CD4-positive, alpha-beta T cell treated with Interleukin-12 subunit alpha and Interleukin-12 subunit beta, for 1 hour (primary cell): ENCODE data around the gene FHL3.
"Not testable (repeated sequence)": the region's sequence is repeated elsewhere in the genome, so short reads cannot be mapped to it uniquely, and the experiment has no call there.

Experiments
- DNase-seq: peaks from one replicate; pipeline ENCODE4 v3.0.0-alpha.2; 2020

FHL3 gene

GRCh38 chr1:38034871-38035270 lies 29.6 kb upstream of the FHL3 start:
- no peak for DNase-seq

DNA sequence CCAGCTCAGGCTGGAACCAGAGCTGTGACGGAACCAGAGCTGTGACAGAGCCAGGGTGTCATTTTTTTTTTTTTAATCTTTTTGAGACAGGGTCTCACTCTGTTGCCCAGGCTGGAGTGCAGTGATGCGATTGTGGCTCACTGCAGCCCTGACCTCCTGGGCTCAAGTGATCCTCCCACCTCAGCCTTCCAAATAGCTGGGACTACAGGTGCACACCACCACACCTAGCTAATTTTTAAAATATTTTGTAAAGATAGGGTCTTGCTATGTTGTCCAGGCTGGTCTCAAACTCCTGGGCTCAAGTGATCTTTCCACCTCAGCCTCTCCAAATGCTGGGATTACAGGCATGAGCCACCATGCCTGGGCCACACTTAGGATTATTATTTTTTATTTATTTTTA lies 27.7 kb upstream of the FHL3 start:
- not testable (repeated sequence) for DNase-seq

- no peak for DNase-seq
Observed at GRCh38 chr1:38031513-38031866, 26.2 kb upstream of the FHL3 start.

- DNase-seq, result no peak
Observed at GRCh38 chr1:38030596-38031512, 25.5 kb upstream of the FHL3 start.

GRCh38 chr1:38029685-38030511 lies 24.6 kb upstream of the FHL3 start:
- peak; percentile 58 for DNase-seq

DNA sequence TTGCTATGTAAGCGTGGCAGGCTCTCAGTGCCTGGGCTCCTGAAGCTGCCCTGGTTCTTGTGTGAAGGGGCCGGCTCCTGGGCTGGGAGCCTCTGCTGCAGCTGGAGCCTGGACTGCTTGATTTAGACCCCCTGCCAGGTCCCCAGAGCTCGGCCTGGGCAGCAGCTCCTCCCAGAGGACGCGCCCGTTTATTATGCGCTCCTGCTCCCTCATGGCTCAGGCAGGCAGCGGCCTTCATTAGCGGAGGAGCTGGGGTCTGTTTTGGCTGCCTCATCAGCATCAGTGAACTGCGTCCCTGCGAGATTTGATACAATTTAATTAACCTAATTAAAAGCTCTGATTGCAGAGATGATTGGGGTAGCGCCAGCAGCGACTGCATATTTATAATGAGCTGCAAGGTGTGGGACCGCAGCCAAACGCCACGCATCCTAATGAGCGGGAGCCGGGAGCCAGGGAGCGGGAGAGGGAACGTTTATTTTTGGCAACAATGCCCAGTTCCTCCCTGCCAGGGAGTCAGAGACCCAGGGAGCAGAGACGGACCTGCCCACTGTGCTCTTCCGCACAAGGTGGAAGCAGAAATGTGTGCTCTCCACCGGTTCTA lies 23.9 kb upstream of the FHL3 start:
- DNase-seq, result no peak

GRCh38 chr1:38028671-38029070 lies 23.4 kb upstream of the FHL3 start:
- DNase-seq, result no peak

DNA sequence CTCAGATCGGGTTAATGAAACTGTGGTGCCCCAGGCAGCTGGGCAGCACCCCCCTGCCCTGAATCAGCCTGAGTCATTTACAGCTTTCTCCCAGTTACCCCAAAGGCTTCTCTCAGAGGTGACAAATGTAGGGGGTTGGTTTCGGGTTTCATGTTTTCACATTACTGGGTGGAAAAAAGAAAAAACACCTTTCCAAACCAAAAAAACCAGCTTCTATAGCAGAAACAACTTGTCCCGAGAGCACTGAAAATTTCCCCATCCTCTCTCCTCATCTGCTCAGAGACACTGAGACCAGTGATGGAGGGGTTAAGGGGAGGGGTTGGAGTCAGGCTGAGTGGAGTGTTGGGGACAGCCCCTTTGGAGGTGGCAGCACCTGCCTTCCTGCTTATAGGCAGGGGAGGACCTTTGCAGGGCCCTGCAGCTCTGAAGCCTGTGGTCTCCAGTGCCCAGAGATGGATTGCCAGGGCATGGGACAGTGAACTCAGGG lies 22.8 kb upstream of the FHL3 start:
- DNase-seq, result no peak

GRCh38 chr1:38027201-38028104 lies 22.1 kb upstream of the FHL3 start:
- no peak for DNase-seq

- DNase-seq, result peak; percentile 31
Observed at GRCh38 chr1:38026592-38027200, 21.4 kb upstream of the FHL3 start.

GRCh38 chr1:38025664-38026063 lies 20.4 kb upstream of the FHL3 start:
- no peak for DNase-seq

- no peak for DNase-seq
Observed at GRCh38 chr1:38025233-38025632, 19.9 kb upstream of the FHL3 start.

DNA sequence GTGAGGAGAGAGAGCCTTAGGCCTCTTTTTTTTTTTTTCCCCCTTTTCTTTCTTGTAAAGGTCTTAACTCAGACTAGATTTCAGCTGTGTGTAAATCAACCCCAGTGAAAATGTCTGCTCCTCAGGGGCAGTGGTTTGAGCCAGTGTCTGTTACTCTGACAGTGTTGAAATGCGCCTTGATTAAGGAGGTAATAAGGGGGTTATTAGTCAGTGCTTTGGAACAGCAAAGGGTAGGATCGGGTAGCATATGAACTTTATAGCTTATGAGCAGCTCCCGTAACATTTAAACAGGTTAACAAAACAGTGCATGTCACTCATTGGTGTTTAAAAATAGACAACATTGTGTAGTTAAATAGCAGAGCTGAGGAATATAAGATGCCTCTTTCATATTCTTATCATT lies 17.5 kb upstream of the FHL3 start:
- DNase-seq, result no peak

- DNase-seq, result no peak
Observed at GRCh38 chr1:38021969-38022368, 16.7 kb upstream of the FHL3 start.

DNA sequence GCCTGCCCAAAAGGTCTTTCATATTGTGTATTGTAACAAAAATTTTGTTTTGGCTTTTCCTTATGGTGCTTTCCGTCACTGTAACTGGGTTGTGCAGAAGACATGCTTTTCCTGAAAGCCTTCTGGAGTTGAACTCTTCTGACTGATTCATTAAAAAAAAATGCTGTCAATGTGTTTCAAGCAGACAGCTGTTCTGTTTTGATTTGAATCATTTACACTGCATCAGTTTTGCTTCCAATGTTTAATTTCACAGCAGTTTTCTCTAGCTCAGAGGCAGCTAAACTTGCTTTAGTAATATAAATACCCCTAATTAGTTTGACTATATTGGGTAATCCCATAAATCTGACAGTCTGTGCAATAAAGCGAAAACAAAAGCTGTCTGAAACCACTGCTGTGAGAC lies 15.1 kb upstream of the FHL3 start:
- no peak for DNase-seq

- DNase-seq, result peak; percentile 47
Observed at GRCh38 chr1:38018864-38019343, 13.6 kb upstream of the FHL3 start.

- DNase-seq, result no peak
Observed at GRCh38 chr1:38015978-38016725, 10.8 kb upstream of the FHL3 start.

DNA sequence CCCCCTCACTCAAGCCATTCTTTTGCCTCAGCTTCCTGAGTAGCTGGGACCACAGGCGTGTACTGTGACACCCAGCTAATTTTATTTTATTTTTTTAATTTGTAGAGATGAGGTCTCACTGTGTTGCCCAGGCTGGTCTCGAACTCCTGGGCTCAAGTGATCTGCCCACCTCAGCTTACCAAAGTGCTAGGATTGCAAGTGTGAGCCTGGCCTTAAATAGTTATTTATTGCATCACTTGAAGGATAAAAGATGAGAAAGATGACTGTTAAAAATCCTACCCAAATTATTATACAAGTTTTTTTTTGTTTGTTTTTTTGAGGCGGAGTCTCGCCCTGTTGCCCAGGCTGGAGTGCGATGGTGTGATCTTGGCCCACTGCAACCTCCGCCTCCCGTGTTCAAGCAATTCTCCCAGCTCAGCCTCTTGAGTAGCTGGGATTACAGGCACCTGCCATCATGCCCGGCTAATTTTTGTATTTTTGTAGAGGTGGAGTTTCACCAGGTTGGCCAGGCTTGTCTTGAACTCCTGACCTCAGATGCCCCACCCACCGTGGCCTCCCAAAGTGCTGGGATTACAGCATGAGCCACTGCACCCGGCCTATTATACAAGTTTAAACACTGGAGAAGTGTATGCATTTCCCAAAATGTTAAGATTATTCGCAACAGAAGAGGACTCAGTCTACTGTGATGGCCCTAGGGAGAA lies 9.6 kb upstream of the FHL3 start:
- DNase-seq, result no peak

GRCh38 chr1:38014171-38014570 lies 8.9 kb upstream of the FHL3 start:
- no peak for DNase-seq

DNA sequence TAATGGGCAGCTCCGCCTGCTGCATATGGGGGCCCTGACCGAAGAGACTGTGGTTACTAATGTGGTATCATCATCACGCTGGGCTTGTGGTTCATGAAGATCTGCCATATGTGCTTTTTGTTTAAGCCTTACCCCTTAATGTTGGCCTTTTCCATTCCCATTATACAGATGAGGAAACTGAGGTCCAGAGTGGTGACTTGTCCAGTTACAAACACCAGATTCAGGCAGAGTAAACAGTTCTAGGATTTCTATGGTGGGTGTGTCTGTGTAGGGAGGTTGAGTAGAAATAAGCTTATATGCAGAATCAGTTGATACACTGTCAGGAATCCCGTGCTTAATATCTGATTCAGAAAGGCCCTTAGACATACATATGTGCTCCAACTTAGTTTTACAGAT lies 7.9 kb upstream of the FHL3 start:
- no peak for DNase-seq
